Lower lobe of right lung (tissue), 2 donors: ENCODE measurements around the gene PGAM5. TPM values are rescaled to one million over a fixed set of nuclear protein-coding genes. Genes with fewer than 3 reads are reported as not detected.

Experiments
- ATAC-seq, 2 donors: fragments of 200-7000 bp; cut with Tn5 transposase; one replicate each; pipeline ENCODE4 v1.9.1; 2020 to 2022; ENCODE audit warnings: mild to moderate bottlenecking in 2 of 2, moderate library complexity in 2 of 2
- DNase-seq: peaks from one replicate; pipeline ENCODE4 v3.0.0-alpha.2; 2020
- H3K27ac ChIP-seq: fragments of 200-600 bp; one replicate; pipeline ENCODE4 v1.8.0; 2022
- H3K27me3 ChIP-seq: fragments of 200-600 bp; one replicate; pipeline ENCODE4 v1.8.0; 2022; ENCODE audit warnings: low read depth
- H3K36me3 ChIP-seq: fragments of 200-600 bp; one replicate; pipeline ENCODE4 v1.8.0; 2022; ENCODE audit warnings: mild to moderate bottlenecking
- H3K4me1 ChIP-seq: fragments of 200-600 bp; one replicate; pipeline ENCODE4 v1.8.0; 2022
- H3K4me3 ChIP-seq: fragments of 200-600 bp; one replicate; pipeline ENCODE4 v1.8.0; 2022; ENCODE audit warnings: mild to moderate bottlenecking
- H3K9me3 ChIP-seq: fragments of 200-600 bp; one replicate; pipeline ENCODE4 v1.8.0; 2022
- intact Hi-C: fragments of 100-400 bp; cut with DNase I; formaldehyde crosslinking; loops from one replicate; pipeline ENCODE4 v1.11.0; 2022
- total RNA-seq: library from RNA; stranded (reverse); fragmentation: NEBNext Ultra II Directional; extraction: Animal tissue kit (Norgen Biotek cat#: 25700); gene quantifications from one replicate; pipeline ENCODE4 v1.2.1, GENCODE V29; 2021
- TF ChIP-seq, protein P1 (sequence below): fragments of 200-600 bp; IDR thresholded peaks from one replicate; pipeline ENCODE4 v1.8.0; 2022; ENCODE audit warnings: antibody characterized with exemption, mild to moderate bottlenecking
- donor health status: DM: no; HTN: yes; CAD: no; lungs with severe emphysema.

Gene PGAM5
- total RNA-seq, 1 donor from 2014 or later: 21.7 TPM

DNA sequence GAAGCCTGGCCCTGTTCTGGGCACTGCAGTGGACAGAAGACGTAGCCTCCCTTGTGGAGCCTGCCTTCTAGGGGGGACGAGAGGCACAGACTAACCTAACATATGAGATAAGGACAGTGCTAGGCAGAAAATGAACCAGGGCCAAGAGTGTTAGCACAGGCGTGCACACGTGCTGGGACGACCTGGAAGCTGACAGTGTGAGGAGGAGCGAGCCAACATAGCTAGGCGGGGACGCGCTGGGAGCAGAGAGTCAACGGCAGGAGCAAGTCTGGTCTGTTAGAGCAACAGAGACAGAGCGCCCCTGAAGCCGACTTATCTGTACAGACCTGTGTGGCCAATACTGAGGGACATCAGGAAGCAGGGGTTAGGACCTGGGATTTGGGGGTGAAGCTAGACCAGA is 15.2 kb upstream of the PGAM5 start:
- TF ChIP-seq, protein P1, sequence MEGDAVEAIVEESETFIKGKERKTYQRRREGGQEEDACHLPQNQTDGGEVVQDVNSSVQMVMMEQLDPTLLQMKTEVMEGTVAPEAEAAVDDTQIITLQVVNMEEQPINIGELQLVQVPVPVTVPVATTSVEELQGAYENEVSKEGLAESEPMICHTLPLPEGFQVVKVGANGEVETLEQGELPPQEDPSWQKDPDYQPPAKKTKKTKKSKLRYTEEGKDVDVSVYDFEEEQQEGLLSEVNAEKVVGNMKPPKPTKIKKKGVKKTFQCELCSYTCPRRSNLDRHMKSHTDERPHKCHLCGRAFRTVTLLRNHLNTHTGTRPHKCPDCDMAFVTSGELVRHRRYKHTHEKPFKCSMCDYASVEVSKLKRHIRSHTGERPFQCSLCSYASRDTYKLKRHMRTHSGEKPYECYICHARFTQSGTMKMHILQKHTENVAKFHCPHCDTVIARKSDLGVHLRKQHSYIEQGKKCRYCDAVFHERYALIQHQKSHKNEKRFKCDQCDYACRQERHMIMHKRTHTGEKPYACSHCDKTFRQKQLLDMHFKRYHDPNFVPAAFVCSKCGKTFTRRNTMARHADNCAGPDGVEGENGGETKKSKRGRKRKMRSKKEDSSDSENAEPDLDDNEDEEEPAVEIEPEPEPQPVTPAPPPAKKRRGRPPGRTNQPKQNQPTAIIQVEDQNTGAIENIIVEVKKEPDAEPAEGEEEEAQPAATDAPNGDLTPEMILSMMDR: no peak
- no peak for DNase-seq
- Histone ChIP-seq H3K9me3 (no peaks in the 10 kb centered on the region), H3K27me3 (no peaks in the 10 kb centered on the region), H3K4me3 (no peak overlapping the region), H3K36me3 (peaks cover 25% of the 10 kb centered on the region), H3K27ac (no peak overlapping the region), H3K4me1 (no peaks in the 10 kb centered on the region)
- intact Hi-C loops: no loop called here
- ATAC-seq: no peak

DNA sequence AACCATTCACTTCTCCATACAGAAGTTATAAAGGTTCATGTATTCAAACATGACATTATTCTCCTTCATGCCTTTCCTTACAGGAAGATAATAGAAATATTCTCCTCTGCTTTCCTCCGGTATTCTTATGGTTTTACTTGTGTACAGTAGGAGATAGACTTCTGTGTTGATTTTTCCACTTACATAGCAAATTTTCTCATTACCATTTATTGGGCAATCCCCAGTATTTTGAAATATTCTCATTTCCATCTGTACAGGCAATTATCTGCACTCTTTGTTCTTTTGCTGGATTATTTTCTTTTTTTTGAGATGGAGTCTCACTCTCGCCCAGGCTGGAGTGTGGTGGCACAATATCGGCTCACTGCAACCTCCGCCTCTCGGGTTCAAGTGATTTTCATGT is 12.3 kb upstream of the PGAM5 start:
- DNase-seq (no peak), ATAC-seq (no peak)
- no peaks in the 10 kb centered on the region for H3K27me3 ChIP-seq
- H3K27ac ChIP-seq: no peak overlapping the region
- H3K4me3 ChIP-seq: no peak overlapping the region
- TF ChIP-seq, protein P1: no peak
- no peaks in the 10 kb centered on the region for H3K9me3 ChIP-seq
- H3K36me3 ChIP-seq: peaks cover 28% of the 10 kb centered on the region
- intact Hi-C loops: no loop called here
- no peaks in the 10 kb centered on the region for H3K4me1 ChIP-seq

DNA sequence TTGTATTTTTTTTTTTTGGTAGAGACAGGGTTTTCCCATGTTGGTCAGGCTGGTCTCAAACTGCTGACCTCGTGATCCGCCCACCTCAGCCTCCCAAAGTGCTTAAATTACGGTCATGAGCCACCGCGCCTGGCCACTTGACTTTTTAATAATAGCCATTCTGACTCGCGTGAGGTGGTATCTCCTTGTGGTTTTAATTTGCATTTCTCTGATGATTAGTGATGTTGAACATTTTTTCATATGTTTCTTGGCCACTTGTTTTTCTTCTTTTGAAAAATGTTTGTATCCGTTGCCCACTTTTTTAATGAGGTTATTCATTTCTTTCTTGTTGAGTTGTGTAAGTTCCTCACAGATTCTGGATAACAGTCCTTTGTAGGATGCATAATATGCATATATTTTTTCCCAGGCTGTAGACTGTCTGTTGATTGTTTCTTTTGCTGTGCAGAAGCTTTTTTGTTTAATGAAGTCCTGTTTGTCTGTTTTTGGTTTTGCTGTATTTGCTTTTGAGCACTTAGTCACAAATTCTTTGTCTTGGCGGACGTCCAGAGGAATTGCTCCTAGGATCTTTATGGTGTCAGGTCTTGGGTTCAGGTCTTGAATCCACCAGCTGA is 10.3 kb upstream of the PGAM5 start:
- no peak for ATAC-seq
- intact Hi-C loops: no loop called here
- no peak for DNase-seq
- H3K36me3 ChIP-seq: peaks cover 40% of the 10 kb centered on the region
- TF ChIP-seq, protein P1: no peak
- H3K4me1 ChIP-seq: no peaks in the 10 kb centered on the region
- H3K9me3 ChIP-seq: no peaks in the 10 kb centered on the region
- no peak overlapping the region for H3K27ac ChIP-seq
- no peaks in the 10 kb centered on the region for H3K27me3 ChIP-seq
- no peak overlapping the region for H3K4me3 ChIP-seq

DNA sequence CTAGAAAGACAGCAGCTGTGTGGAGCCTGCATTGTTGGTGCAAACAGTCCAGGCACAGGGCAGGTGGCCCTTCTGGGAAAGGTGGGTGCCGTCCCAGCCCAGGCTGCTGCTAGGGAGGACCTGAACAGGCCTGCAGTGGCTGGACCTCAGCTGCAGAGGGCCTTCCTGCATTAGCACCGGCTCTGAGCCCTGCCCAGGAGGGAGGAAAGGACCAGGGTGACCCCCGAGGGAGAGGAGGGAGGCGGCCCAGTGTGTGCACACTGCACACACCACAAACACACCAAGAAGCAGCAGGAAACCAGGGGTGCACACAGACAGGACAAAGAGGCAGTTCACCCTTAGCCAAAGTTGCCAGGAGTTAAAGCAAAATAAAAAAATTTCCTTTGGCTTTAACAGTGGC is 8.0 kb upstream of the PGAM5 start:
- peak in 1 of 2 donors; percentile 25 for ATAC-seq
- H3K27ac ChIP-seq: no peak overlapping the region
- TF ChIP-seq, protein P1: no peak

DNA sequence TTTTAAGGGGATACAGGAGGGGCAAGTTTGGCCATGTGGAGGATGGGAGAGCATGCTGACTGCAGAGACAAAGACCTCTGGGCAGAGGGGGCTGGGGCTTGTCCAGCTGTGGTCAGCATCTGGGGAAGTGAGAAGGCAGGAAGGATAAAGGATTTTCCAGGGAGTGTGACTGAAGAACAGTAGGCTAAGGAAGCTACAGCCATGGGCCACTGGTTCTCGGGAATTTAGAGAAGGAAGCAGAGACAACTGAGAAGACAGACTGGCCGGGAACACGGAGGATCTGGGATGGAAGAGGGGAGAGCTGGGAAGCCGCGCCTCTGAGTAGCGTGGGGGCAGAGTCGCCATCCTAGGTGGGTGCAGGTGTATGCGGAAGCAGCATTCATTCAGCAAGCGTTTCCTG is 7.0 kb upstream of the PGAM5 start:
- intact Hi-C loops: no loop called here
- DNase-seq: no peak
- H3K4me1 ChIP-seq: no peaks in the 10 kb centered on the region
- TF ChIP-seq, protein P1: no peak
- H3K27ac ChIP-seq: no peak overlapping the region
- H3K36me3 ChIP-seq: peaks cover 15% of the 10 kb centered on the region
- H3K9me3 ChIP-seq: no peaks in the 10 kb centered on the region
- H3K4me3 ChIP-seq: no peak overlapping the region
- ATAC-seq: no peak
- no peaks in the 10 kb centered on the region for H3K27me3 ChIP-seq

More for the DNA sequence above, 8.0 kb upstream of the PGAM5 start:
- DNase-seq: no peak
- Histone ChIP-seq H3K9me3 (no peaks in the 10 kb centered on the region), H3K27me3 (no peaks in the 10 kb centered on the region), H3K4me1 (no peaks in the 10 kb centered on the region), H3K36me3 (peaks cover 20% of the 10 kb centered on the region), H3K4me3 (no peak overlapping the region)
- intact Hi-C loops: no loop called here

DNA sequence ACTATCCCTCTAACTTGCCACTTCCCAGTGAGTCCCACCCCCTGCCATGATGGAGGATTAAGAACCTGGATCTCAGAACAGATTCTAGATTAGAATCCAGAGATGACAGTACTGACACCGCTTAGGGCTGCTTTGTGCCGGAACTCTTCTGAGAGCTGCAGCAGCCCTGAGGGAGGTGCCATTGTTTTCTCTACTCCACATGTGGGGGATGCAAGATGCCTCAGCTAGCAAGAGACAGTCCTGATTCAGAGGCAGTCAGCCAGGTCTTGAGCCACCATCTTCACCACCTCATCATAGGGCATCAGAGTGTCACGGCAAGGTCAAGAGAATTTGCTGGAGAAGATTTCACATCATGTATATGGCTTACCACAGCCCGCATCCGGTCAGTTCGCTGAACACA is 3.4 kb upstream of the PGAM5 start:
- TF ChIP-seq, protein P1: no peak
- intact Hi-C loops: no loop called here
- no peak for ATAC-seq

More for the DNA sequence above, 3.4 kb upstream of the PGAM5 start:
- H3K4me3 ChIP-seq: no peak overlapping the region
- DNase-seq: no peak
- H3K27me3 ChIP-seq: no peaks in the 10 kb centered on the region
- H3K4me1 ChIP-seq: peaks cover 19% of the 10 kb centered on the region
- H3K9me3 ChIP-seq: no peaks in the 10 kb centered on the region
- no peak overlapping the region for H3K27ac ChIP-seq
- H3K36me3 ChIP-seq: peaks cover 11% of the 10 kb centered on the region
